Effector CD4-positive, alpha-beta T cell (primary cell): ENCODE data around the gene MRM3.
A peak's percentile ranks its signal among the peaks of the same experiment; 100 is the strongest.
"Not testable (repeated sequence)": the region's sequence is repeated elsewhere in the genome, so short reads cannot be mapped to it uniquely, and the experiment has no call there.

ENCODE experiments used
- DNase-seq: peaks from one replicate; pipeline ENCODE4 v3.0.0-alpha.2; 2020
- total RNA-seq: gene quantifications from one replicate; lab custom pipeline; 2026; lab: John Stamatoyannopoulos, UW

MRM3 gene, protein sequence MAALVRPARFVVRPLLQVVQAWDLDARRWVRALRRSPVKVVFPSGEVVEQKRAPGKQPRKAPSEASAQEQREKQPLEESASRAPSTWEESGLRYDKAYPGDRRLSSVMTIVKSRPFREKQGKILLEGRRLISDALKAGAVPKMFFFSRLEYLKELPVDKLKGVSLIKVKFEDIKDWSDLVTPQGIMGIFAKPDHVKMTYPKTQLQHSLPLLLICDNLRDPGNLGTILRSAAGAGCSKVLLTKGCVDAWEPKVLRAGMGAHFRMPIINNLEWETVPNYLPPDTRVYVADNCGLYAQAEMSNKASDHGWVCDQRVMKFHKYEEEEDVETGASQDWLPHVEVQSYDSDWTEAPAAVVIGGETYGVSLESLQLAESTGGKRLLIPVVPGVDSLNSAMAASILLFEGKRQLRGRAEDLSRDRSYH
- 32.3 reads per million, percentile 58 among the genes with 10 or more reads in this experiment for total RNA-seq

DNA sequence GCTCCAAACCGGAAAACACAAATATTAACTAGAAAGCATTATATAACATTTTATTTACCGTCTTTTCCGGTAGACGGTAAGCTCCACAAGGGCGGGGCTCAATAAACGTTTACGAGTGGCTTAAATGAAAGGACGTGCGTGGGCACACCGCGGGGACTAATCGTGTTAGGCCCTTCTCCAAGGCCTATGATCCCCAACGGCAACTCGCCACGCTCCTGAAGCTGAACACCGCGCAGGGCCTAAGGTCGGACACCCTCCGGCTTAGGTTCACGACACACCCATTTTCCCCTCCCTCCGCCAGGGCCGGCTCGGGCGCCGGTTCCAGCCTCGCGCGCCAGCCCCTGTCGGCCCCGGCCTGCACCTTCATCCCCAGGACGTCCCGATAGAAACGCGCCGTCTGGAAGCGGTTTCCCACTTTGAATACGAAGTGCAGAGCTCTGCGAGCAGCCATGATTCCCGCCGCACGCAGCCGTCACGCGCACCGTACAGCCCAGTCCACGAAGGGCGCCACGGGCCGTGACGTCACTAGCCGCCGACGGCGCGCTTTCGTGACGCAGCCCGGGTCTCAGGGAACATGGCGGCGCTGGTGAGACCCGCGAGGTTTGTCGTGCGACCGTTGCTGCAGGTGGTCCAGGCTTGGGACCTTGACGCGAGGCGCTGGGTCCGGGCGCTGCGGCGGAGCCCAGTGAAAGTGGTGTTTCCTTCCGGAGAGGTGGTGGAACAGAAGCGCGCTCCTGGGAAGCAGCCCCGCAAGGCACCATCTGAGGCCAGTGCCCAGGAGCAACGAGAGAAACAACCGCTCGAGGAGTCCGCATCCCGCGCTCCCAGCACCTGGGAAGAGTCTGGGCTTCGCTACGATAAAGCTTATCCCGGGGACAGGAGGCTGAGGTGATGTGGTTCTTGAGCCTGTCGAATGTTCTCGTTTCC is at the start of gene MRM3, which contains the start of gene GLOD4:
Gene MRM3, plus strand, starts transcription at position 549 of the 927 bp plus-strand sequence. Its CDS starts 26 bp downstream, at position 575.
Gene GLOD4, minus strand, starts transcription at position 476 of the 927 bp plus-strand sequence. Its CDS starts 25 bp downstream, at position 451.
- DNase-seq = peak; percentile 94

GRCh38 chr17:732902-733720 is 49.0 kb upstream of the MRM3 start:
- no peak for DNase-seq

GRCh38 chr17:733743-734142 is 48.4 kb upstream of the MRM3 start:
- DNase-seq = no peak

GRCh38 chr17:737561-738113 is 44.5 kb upstream of the MRM3 start:
- DNase-seq = no peak

DNA sequence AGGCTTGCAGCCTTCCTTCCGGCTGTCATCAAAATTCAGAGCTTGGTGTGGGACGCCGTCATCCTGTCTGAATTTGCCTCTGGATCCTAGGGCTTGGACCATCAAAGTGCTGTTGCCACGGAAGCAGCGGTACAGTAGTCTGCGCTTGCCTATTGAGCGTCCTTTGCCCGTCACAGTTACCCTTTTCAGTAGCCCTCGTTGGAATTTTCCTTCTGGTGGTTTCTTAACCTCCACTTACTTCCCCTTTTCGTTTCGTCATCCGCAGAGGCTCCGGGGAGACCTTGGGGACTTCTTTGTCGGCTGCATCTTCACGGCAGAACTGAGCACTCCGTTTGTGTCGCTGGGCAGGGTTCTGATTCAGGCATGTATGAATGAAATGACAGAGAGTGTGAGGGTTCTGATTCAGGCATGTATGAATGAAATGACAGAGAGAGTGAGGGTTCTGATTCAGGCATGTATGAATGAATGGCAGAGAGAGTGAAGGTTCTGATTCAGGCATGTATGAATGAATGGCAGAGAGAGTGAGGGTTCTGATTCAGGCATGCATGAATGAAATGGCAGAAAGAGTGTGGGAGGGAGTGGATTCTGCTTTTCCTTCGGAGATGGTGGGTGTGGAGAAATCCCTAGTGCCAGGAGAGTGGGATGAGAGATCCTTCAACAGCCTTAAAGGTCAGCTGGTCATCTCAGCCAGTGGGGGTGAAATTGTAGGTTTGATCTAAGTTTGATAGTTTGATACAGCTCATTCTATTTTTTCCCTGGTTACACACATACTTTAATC is 41.7 kb upstream of the MRM3 start:
- DNase-seq = no peak

GRCh38 chr17:742147-742793 is 39.9 kb upstream of the MRM3 start:
- no peak for DNase-seq

GRCh38 chr17:743139-743538 is 39.0 kb upstream of the MRM3 start:
- no peak for DNase-seq

- no peak for DNase-seq
These were observed 37.2 kb upstream of the MRM3 start for GRCh38 chr17:744937-745336.

DNA sequence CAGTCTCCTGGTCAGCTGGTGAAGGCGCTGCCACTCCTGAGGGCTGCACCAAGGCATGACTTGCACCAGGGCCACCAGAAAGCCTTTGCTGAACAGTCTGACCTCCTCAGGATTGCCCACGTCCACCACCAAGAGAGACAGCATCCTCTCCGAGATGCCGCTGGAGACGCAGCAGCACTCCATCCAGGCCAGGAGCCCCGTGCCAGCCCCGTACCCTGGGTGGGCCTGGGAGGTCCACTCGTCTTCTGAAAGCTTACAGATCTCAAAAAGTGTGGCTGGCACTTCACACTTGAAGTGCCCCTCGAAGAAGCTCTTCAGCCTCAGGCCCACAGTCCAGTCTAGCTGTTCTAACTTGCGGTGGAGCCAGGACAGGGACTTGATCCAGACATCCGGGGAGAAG is 36.7 kb upstream of the MRM3 start:
- no peak for DNase-seq

GRCh38 chr17:746181-746580 is 36.0 kb upstream of the MRM3 start:
- DNase-seq = no peak

DNA sequence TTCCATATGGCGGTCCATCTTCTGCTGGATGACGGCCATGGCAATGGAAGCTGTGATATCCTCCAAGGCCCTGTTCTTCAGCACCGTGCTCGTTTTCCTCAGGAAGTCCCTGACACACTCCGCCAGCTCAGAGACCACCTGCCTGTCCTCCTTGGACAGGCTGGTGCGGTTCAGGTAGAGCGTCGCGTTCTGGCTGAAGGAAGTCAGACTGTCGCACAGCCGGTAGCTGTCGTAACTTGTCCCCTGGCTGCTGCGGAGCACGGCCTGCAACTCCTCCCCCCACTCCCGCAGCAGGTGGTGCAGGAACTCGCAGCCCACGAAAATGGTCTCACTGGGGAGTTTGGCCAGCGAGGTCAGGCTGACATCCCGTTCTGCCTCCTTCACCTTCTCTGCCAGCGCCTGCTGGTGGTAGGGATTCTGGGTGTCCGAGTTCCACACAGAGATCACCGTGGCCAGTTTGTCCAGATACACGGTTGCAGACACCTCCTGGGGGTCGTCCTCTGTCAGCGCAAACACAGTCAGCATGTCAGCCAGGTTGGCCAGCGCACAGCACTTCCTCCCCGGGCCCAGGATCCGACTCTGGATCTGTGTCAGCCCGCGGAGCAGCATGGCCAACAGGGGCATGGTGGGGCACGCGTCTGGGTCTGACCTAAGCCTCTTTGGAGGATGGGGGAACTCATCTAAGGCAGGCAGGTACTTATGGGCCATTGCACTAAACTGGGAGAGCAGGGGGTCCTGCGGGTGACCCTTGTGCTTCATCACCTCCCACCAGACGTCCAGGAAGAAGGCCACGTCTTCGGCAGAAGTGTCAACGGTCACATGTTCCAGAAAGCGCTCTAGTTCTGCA is 35.1 kb upstream of the MRM3 start:
- DNase-seq = no peak

DNA sequence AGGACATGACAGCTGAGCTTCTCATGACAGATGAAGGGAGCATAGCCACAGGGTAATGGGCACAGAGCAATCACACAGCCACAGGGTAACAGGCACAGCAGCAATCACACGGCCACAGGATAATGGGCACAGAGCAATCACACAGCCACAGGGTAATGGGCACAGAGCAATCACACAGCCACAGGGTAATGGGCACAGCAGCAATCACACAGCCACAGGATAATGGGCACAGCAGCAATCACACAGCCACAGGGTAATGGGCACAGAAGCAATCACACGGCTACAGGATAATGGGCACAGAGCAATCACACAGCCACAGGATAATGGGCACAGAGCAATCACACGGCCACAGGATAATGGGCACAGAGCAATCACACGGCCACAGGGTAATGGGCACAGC is 33.5 kb upstream of the MRM3 start:
- DNase-seq = not testable (repeated sequence)

DNA sequence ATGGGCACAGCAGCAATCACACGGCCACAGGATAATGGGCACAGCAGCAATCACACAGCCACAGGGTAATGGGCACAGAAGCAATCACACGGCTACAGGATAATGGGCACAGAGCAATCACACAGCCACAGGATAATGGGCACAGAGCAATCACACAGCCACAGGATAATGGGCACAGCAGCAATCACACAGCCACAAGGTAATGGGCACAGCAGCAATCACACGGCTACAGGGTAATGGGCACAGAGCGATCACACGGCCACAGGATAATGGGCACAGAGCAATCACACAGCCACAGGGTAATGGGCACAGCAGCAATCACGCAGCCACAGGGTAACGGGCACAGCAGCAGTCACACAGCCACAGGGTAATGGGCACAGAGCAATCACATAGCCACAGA is 32.8 kb upstream of the MRM3 start:
- DNase-seq = not testable (repeated sequence)

- no peak for DNase-seq
These were observed 31.6 kb upstream of the MRM3 start for GRCh38 chr17:750431-751037.

DNA sequence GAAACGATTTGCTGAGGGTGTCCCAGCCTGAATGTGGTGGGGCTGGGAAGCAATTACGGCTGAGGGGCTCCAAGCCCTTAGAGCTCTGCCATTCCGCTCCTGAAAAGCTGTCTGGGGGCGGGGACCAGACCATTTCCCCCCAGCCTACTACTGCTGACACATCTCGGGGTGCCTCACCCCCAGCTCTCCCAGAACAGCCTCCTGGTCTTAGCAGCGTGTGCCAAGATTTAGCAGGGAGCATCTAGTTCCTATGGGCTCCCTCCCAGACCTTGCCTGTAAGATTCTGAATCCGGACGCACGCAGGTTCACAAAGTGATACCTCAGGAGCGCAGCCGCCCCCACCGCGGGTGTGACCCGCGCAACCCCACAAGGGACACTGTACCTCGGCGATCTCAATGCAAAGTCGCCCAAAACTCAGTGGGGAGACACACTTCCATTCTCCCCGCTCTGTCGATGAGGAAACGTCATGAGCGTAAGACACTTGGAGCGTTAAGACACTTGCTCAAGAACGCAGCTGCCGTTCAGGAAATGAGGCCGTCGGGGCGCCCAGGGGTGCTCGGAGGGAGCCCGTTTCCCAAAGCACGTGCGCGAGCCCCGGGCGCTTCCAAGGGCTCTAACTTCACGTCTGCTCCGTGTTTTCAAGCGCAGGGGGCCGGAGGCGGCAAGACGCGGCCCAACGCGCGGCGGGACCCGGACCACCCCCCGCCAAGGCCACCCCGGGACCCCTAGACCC is 30.7 kb upstream of the MRM3 start:
- DNase-seq = peak; percentile 46

DNA sequence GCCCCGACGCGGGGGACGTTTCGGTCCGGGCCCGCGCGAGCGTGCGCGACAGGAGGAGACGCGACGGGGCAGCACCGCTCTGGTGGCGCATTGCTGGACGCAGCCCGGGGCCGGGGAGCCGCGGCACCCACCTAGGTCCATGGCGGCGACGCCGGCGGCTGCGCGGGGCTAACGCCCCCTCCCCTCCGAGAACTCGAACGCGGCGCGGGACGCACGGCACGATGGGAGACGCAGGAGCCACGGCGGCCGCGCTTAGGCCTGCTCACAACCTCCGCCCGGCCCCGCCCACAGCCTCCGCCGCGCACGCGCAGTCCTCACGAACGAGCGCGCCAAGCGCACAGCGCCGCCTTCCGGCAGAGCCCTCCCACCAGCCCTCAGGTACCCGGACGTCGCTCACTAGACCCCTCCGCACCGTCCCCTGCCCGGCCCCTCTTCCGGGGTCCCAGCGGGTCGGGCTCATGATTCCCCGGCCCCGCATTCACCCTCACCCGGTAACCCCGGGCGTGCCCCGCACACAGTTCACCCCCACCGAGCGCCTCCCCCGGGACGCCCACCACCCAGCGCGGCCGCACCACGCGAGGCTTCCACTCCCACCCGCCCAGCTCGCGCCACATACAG is 30.0 kb upstream of the MRM3 start, which contains the start of gene GEMIN4:
Gene GEMIN4, minus strand, starts transcription at position 263 of the 618 bp plus-strand sequence. Its CDS starts 122 bp downstream, at position 141.
- peak; percentile 98 for DNase-seq

- DNase-seq = no peak
These were observed 29.4 kb upstream of the MRM3 start for GRCh38 chr17:752620-753219.

DNA sequence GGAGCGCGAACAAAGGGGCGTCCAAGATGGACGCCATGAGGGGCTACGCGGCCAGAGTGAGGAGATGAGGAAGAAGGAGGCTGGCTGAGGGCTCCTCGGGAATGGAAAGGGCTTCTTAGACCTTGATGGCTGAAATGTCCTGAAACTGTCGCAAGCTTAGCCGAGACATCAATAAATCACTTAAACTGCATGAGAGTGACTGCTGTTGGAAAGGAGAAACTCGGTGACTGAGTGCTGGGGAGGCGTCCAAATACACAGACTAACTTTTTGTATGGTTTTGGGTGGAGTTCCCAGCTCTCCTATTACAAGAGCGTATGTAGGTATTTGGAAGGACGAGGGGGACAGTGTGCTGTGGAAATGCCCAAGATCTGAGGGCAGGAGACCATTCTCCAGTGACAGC is 28.7 kb upstream of the MRM3 start:
- no peak for DNase-seq
